MM.1S (cell line): ENCODE data around the gene BANP.

Experiments
- DNase-seq: peaks from one replicate; pipeline ENCODE4 v3.0.0-alpha.2; 2015
- H2AFZ ChIP-seq: fragments of 300-600 bp; sonication (generic); 2 replicates; pipeline ENCODE4 v1.6.0; 2016; ENCODE audit warnings: antibody characterized with exemption, low read length
- H3F3A ChIP-seq: fragments of 300-600 bp; sonication (generic); 2 replicates; pipeline ENCODE4 v1.6.1; 2016; ENCODE audit warnings: mild to moderate bottlenecking, antibody characterized with exemption, low read length, moderate library complexity, mixed read lengths; ENCODE audit not compliant: insufficient read depth
- H3K27ac ChIP-seq: fragments of 300-600 bp; sonication (generic); 2 replicates; pipeline ENCODE4 v1.5.1; 2016; ENCODE audit warnings: mild to moderate bottlenecking, low read length
- H3K27me3 ChIP-seq: fragments of 300-600 bp; sonication (generic); replicated peaks from 2 replicates; pipeline ENCODE4 v1.6.0; 2016; ENCODE audit warnings: low read length; ENCODE audit not compliant: insufficient read depth
- H3K36me3 ChIP-seq: fragments of 300-600 bp; sonication (generic); replicated peaks from 2 replicates; pipeline ENCODE4 v1.6.1; 2016; ENCODE audit warnings: mild to moderate bottlenecking, low read length, mixed read lengths; ENCODE audit not compliant: insufficient read depth
- H3K4me1 ChIP-seq: fragments of 300-600 bp; sonication (generic); 2 replicates; pipeline ENCODE4 v1.6.1; 2016; ENCODE audit warnings: low read length, mixed read lengths
- H3K4me2 ChIP-seq: fragments of 300-600 bp; sonication (generic); 2 replicates; pipeline ENCODE4 v1.6.0; 2016; ENCODE audit warnings: low read depth, low read length
- H3K4me3 ChIP-seq: fragments of 300-600 bp; sonication (generic); 2 replicates; pipeline ENCODE4 v1.5.1; 2016; ENCODE audit warnings: low read length, mixed read lengths
- H3K79me2 ChIP-seq: fragments of 300-600 bp; sonication (generic); 2 replicates; pipeline ENCODE4 v1.6.1; 2016; ENCODE audit warnings: mixed run types, low read length, mixed read lengths
- H3K9ac ChIP-seq: fragments of 300-600 bp; sonication (generic); 2 replicates; pipeline ENCODE4 v1.6.1; 2016; ENCODE audit warnings: low read length, mixed read lengths
- H3K9me2 ChIP-seq: fragments of 300-600 bp; sonication (generic); replicated peaks from 2 replicates; pipeline ENCODE4 v1.6.1; 2016; ENCODE audit warnings: mild to moderate bottlenecking, low read length, mixed read lengths; ENCODE audit not compliant: insufficient read depth
- H3K9me3 ChIP-seq: fragments of 300-600 bp; sonication (generic); replicated peaks from 2 replicates; pipeline ENCODE4 v1.6.1; 2016; ENCODE audit warnings: mild to moderate bottlenecking, low read length, mixed read lengths; ENCODE audit not compliant: insufficient read depth
- H4K20me1 ChIP-seq: fragments of 300-600 bp; sonication (generic); 2 replicates; pipeline ENCODE4 v1.6.1; 2016; ENCODE audit warnings: mild to moderate bottlenecking, low read length, moderate library complexity, mixed read lengths; ENCODE audit not compliant: insufficient read depth
- EZH2 ChIP-seq: fragments of 300-600 bp; sonication (generic); optimal IDR thresholded peaks from 2 replicates; pipeline ENCODE3; 2017; ENCODE audit warnings: low read depth, mild to moderate bottlenecking, antibody characterized with exemption, low read length, mixed read lengths
- EZH2phosphoT487 ChIP-seq: fragments of 300-600 bp; sonication (generic); IDR thresholded peaks from 2 replicates; pipeline ENCODE4 v1.6.1; 2018; ENCODE audit warnings: antibody characterized with exemption, low read length
- TF ChIP-seq, protein P1 (sequence below): fragments of 300-600 bp; sonication (generic); IDR thresholded peaks from 2 replicates; pipeline ENCODE4 v1.5.1; 2016; ENCODE audit warnings: antibody characterized with exemption, low read length, mixed read lengths

BANP gene

DNA sequence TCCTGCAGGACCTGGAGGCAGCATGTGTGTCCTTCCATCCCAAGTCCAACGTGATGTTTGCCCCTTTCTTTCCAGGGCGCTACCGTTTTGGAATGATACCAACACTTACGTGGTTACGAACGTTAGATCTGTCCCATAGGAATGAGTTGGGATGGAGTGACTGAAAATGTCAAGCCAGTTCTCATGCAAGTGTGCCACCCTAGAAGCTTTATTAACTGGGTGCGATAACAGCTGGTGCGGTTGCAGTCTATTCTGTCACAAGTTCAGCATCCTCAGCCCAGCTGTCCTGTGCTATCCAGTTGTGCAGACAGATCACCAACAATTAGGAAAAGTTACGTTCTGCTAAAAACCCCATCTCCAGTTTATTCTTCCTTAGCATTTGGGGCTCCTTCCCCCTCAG lies 52.5 kb downstream of the BANP start:
- no peak for DNase-seq
- Histone ChIP-seq H3F3A (no peaks in the 10 kb centered on the region), H3K36me3 (no peaks in the 10 kb centered on the region), H3K4me3 (no peak overlapping the region), H2AFZ (no peak overlapping the region), H3K9ac (no peak overlapping the region), H3K4me1 (no peaks in the 10 kb centered on the region), H3K79me2 (0 out of 2 replicates have a peak, but pooled peaks cover 4% of the 10 kb centered on the region), H3K9me2 (no peaks in the 10 kb centered on the region), H3K27me3 (no peaks in the 10 kb centered on the region), H4K20me1 (no peaks in the 10 kb centered on the region), H3K4me2 (no peak overlapping the region), H3K27ac (no peak overlapping the region), H3K9me3 (no peaks in the 10 kb centered on the region)
- no peak for TF ChIP-seq EZH2phosphoT487
- TF ChIP-seq EZH2: no peak
- TF ChIP-seq, protein P1, sequence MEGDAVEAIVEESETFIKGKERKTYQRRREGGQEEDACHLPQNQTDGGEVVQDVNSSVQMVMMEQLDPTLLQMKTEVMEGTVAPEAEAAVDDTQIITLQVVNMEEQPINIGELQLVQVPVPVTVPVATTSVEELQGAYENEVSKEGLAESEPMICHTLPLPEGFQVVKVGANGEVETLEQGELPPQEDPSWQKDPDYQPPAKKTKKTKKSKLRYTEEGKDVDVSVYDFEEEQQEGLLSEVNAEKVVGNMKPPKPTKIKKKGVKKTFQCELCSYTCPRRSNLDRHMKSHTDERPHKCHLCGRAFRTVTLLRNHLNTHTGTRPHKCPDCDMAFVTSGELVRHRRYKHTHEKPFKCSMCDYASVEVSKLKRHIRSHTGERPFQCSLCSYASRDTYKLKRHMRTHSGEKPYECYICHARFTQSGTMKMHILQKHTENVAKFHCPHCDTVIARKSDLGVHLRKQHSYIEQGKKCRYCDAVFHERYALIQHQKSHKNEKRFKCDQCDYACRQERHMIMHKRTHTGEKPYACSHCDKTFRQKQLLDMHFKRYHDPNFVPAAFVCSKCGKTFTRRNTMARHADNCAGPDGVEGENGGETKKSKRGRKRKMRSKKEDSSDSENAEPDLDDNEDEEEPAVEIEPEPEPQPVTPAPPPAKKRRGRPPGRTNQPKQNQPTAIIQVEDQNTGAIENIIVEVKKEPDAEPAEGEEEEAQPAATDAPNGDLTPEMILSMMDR: no peak

DNA sequence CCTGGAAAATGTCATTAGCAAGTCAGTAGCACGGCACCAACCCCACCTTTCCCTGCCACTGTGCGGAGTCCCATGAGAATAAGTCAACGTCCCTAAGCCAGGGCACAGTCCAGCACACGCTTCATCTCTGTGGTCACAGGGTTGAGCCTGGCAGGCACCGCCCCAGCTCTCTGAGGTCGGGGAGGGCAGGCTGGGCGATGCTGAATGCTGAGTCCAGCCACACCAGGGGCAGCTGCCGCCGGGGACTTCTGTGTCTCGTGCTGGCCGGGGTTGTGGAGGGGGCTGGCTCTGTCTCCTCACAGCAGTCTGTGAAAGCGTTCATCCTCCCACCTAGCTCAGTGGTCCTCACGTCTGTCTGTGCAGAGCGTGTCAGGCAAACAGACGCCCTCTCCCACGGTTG lies 53.2 kb downstream of the BANP start:
- H3K27me3 ChIP-seq: no peaks in the 10 kb centered on the region
- no peaks in the 10 kb centered on the region for H3F3A ChIP-seq
- H3K4me3 ChIP-seq: no peak overlapping the region
- no peak overlapping the region for H3K4me2 ChIP-seq
- H3K27ac ChIP-seq: no peak overlapping the region
- H3K9me2 ChIP-seq: no peaks in the 10 kb centered on the region
- H4K20me1 ChIP-seq: no peaks in the 10 kb centered on the region
- no peak overlapping the region for H2AFZ ChIP-seq
- 0 out of 2 replicates have a peak, but pooled peaks cover 4% of the 10 kb centered on the region for H3K79me2 ChIP-seq
- H3K9me3 ChIP-seq: no peaks in the 10 kb centered on the region
- no peak for DNase-seq
- H3K9ac ChIP-seq: no peak overlapping the region
- H3K36me3 ChIP-seq: no peaks in the 10 kb centered on the region
- TF ChIP-seq, protein P1: no peak
- no peak for TF ChIP-seq EZH2
- TF ChIP-seq EZH2phosphoT487: no peak
- H3K4me1 ChIP-seq: no peaks in the 10 kb centered on the region

DNA sequence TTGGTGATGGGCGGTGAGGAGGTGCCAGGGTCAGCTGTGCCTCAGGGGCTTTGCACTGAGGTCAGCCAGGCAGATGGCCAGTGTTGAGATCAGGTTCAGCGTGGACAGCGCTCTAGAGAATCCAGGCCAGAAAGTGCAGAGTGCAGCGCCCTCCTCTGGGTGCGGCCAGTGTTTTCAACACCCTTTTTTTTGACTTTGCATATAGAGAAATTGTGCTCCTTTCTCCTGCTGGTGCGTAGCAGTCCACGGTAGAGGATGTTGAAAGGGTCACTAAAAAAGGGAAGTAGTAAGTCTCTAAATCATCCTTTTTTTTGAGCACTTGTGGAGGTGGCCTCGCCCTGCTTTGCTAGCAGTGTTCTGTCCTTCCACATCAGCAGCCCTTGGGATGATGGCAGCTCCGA lies 53.9 kb downstream of the BANP start:
- TF ChIP-seq, protein P1: no peak
- no peak for TF ChIP-seq EZH2phosphoT487
- TF ChIP-seq EZH2: no peak
- no peak for DNase-seq
- H3K4me2 ChIP-seq: no peak overlapping the region

More for the DNA sequence above, 53.9 kb downstream of the BANP start:
- no peaks in the 10 kb centered on the region for H3K4me1 ChIP-seq
- no peak overlapping the region for H3K9ac ChIP-seq
- no peaks in the 10 kb centered on the region for H3K9me3 ChIP-seq
- no peak overlapping the region for H2AFZ ChIP-seq
- H3K27me3 ChIP-seq: no peaks in the 10 kb centered on the region
- no peaks in the 10 kb centered on the region for H4K20me1 ChIP-seq
- H3K4me3 ChIP-seq: no peak overlapping the region
- no peak overlapping the region for H3K27ac ChIP-seq
- no peaks in the 10 kb centered on the region for H3K36me3 ChIP-seq
- 0 out of 2 replicates have a peak, but pooled peaks cover 4% of the 10 kb centered on the region for H3K79me2 ChIP-seq
- no peaks in the 10 kb centered on the region for H3K9me2 ChIP-seq
- no peaks in the 10 kb centered on the region for H3F3A ChIP-seq
